GM12878 (cell line): ENCODE measurements around the gene IGSF1. TPM values are rescaled to one million over a fixed set of nuclear protein-coding genes. Genes with fewer than 3 reads are reported as not detected.

Experiments
- ATAC-seq: fragments of 200-7000 bp; cut with Tn5 transposase; 3 replicates; pipeline ENCODE4 v1.9.1; 2020; ENCODE audit warnings: mild to moderate bottlenecking, moderate library complexity
- BruUV-seq: library from RNA; stranded (reverse); fragments of 400-500 nt; replicated peaks from 2 replicates; lab custom pipeline; 2021; lab: Mats Ljungman, UMichigan
- CTCF ChIA-PET: fragments of 300-600 bp; sonication (Branson Sonifier 250); formaldehyde crosslinking; extraction: SDS; loops from one replicate; lab custom pipeline; 2021; ENCODE audit warnings: inconsistent platforms; lab: Yijun Ruan, JAX
- POLR2A ChIA-PET: fragments of 350-600 bp; formaldehyde crosslinking; extraction: SDS; loops from one replicate; lab custom pipeline; 2021; ENCODE audit warnings: inconsistent platforms; lab: Charles Lee
- RAD21 ChIA-PET: fragments of 300-600 bp; sonication (Branson Sonifier 250); formaldehyde crosslinking; loops from one replicate; lab custom pipeline; 2023; ENCODE audit warnings: antibody characterized with exemption; ENCODE audit not compliant: unreplicated experiment; lab: Charles Lee
- SMC1A ChIA-PET: fragments of 300-600 bp; sonication (Branson Sonifier 250); formaldehyde crosslinking; loops from one replicate; lab custom pipeline; 2023; ENCODE audit not compliant: unreplicated experiment, uncharacterized antibody; lab: Charles Lee
- DNase-seq: peaks from one replicate; pipeline ENCODE4 v3.0.0-alpha.2; 2011; ENCODE audit warnings: low read depth, low spot score
- FAIRE-seq: peaks from 3 replicates; lab custom pipeline; 2011; peaks lifted over from hg19 to GRCh38; lab: Jason Lieb, UNC
- H2AFZ ChIP-seq: 2 replicates; pipeline ENCODE4 v1.6.0; 2011; ENCODE audit warnings: low read depth, low read length, control low read depth; ENCODE audit not compliant: control insufficient read depth
- H3K27ac ChIP-seq: 2 replicates; pipeline ENCODE4 v1.5.1; 2011; ENCODE audit warnings: control low read depth; ENCODE audit not compliant: control insufficient read depth, insufficient read depth
- H3K27me3 ChIP-seq, 2 experiments: replicated peaks in 1 of 2; 2 replicates each; pipeline versions ENCODE4 v1.6.0 to v1.6.1; 2011; ENCODE audit warnings: low read length in 1 of 2; ENCODE audit not compliant: control insufficient read depth in 2 of 2, insufficient read depth in 2 of 2
- H3K36me3 ChIP-seq, 2 experiments: 2 replicates each; pipeline ENCODE4 v1.5.1; 2011; ENCODE audit warnings: low read length in 1 of 2; ENCODE audit not compliant: control insufficient read depth in 2 of 2, insufficient read depth in 2 of 2
- H3K4me1 ChIP-seq: 2 replicates; pipeline ENCODE4 v1.6.1; 2011; ENCODE audit warnings: mild to moderate bottlenecking, low read length, moderate library complexity, mixed read lengths; ENCODE audit not compliant: control insufficient read depth, insufficient read depth
- H3K4me2 ChIP-seq: 2 replicates; pipeline ENCODE4 v1.6.0; 2011; ENCODE audit warnings: control low read depth; ENCODE audit not compliant: control insufficient read depth, insufficient read depth
- H3K4me3 ChIP-seq: fragments of 200-600 bp; sonication (generic); 2 replicates; pipeline ENCODE4 v1.5.1; 2016
- H3K79me2 ChIP-seq: 2 replicates; pipeline ENCODE4 v1.6.0; 2011; ENCODE audit warnings: low read length; ENCODE audit not compliant: control insufficient read depth, insufficient read depth
- H3K9ac ChIP-seq: 2 replicates; pipeline ENCODE4 v1.8.0; 2011; ENCODE audit warnings: low read length, control low read depth, mixed read lengths; ENCODE audit not compliant: control insufficient read depth, insufficient read depth
- H3K9me3 ChIP-seq: replicated peaks from 3 replicates; pipeline ENCODE4 v1.5.1; 2011; ENCODE audit warnings: mild to moderate bottlenecking, low read length; ENCODE audit not compliant: control insufficient read depth, insufficient read depth
- H4K20me1 ChIP-seq: 2 replicates; pipeline ENCODE4 v1.6.0; 2011; ENCODE audit not compliant: control insufficient read depth, insufficient read depth
- ASH2L ChIP-seq: fragments of 300-600, 200-600 bp; sonication (generic); IDR thresholded peaks from 2 replicates; pipeline ENCODE4 v1.6.1; 2017; ENCODE audit warnings: low read depth, mild to moderate bottlenecking, borderline replicate concordance
- CREM ChIP-seq: IDR thresholded peaks from 2 replicates; pipeline ENCODE4 v1.6.1; 2014; ENCODE audit warnings: antibody characterized with exemption, low read depth
- NR2C1 ChIP-seq: fragments of 450-650 bp; IDR thresholded peaks from 2 replicates; pipeline ENCODE4 v1.6.1; 2017; ENCODE audit warnings: antibody characterized with exemption, mild to moderate bottlenecking, moderate library complexity
- WGBS: methylation state at CpG from one replicate; pipeline ENCODE4 v1.1.6; 2016; ENCODE audit warnings: low lambda C conversion rate; ENCODE audit not compliant: insufficient replicate concordance, insufficient coverage; ENCODE audit errors: missing lambda C conversion rate; 5-methylcytosine and 5-hydroxymethylcytosine counted together
- in situ Hi-C: fragments of 300-500 bp; cut with MboI; formaldehyde crosslinking; loops from 9 replicates; pipeline ENCODE4 v1.14.3; 2018; ENCODE audit warnings: mixed read lengths
- intact Hi-C: fragments of 100-400 bp; cut with micrococcal nuclease; formaldehyde crosslinking; loops from one replicate; pipeline ENCODE4 v1.14.2; 2022; ENCODE audit not compliant: unreplicated experiment
- polyA plus RNA-seq, 11 experiments: library from polyadenylated mRNA; depleted of rRNA in 4 of 11; unstranded in 6 of 11; stranded (reverse) in 5 of 11; fragments of >200 nt; fragmentation: Nextera tagmentation in 4 of 11; fragmentation: Illumina TruSeq in 1 of 11; extraction: Ambion mirVana in 4 of 11; extraction: Trizol in 1 of 11; gene quantifications; 1 replicate in 1 of 11; 2 replicates in 10 of 11; pipeline versions ENCODE4 v1.2.1 to v1.2.3, GENCODE V29; 2011 to 2016; ENCODE audit warnings: inconsistent platforms in 2 of 11, missing spikeins in 2 of 11, low read depth in 1 of 11
- total RNA-seq, 4 experiments: library from RNA; depleted of rRNA in 3 of 4; stranded (reverse); fragments of >200 nt in 3 of 4; fragmentation: Illumina TruSeq in 1 of 4; extraction: Trizol in 1 of 4; gene quantifications; 2 replicates each; pipeline versions ENCODE4 v1.2.1 to v1.2.3, GENCODE V29; 2013 to 2021
- TF ChIP-seq, protein P1 (sequence below): fragments of 450-650 bp; formaldehyde crosslinking; IDR thresholded peaks from 2 replicates; pipeline ENCODE4 v1.4.0; 2020; ENCODE audit warnings: mild to moderate bottlenecking, moderate library complexity
- TF ChIP-seq, protein P2 (sequence below): IDR thresholded peaks from 2 replicates; pipeline ENCODE4 v1.6.1; 2012; ENCODE audit warnings: low read depth, low read length, improper control_type of control experiment

The IGSF1 gene
- total and polyA plus RNA-seq, 10 of the 15 experiments (the other 5 are each of a cell fraction or from before 2014, with no cell fraction given), result 0.04 to 0.08 TPM; not detected in 8

DNA sequence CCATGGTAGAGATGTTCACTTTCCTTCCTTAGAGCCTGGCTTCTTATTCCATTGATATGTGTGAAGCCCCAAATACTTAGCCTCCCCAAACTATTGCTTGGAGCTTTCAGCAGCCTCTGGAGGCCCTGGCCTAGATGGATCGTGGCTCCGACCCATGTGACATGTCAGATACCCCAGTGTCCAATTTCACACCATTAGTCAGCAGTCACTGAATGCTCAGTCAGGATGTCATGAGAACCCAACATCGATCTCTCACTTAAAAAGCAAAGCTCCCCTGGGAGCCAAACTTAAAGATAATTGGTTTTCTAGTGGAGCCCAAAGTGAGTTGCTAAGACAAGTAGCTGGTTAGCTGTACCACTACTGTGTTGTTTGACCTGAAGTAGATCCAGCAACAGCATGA lies 41.6 kb upstream of the IGSF1 start:
- TF ChIP-seq, protein P1, sequence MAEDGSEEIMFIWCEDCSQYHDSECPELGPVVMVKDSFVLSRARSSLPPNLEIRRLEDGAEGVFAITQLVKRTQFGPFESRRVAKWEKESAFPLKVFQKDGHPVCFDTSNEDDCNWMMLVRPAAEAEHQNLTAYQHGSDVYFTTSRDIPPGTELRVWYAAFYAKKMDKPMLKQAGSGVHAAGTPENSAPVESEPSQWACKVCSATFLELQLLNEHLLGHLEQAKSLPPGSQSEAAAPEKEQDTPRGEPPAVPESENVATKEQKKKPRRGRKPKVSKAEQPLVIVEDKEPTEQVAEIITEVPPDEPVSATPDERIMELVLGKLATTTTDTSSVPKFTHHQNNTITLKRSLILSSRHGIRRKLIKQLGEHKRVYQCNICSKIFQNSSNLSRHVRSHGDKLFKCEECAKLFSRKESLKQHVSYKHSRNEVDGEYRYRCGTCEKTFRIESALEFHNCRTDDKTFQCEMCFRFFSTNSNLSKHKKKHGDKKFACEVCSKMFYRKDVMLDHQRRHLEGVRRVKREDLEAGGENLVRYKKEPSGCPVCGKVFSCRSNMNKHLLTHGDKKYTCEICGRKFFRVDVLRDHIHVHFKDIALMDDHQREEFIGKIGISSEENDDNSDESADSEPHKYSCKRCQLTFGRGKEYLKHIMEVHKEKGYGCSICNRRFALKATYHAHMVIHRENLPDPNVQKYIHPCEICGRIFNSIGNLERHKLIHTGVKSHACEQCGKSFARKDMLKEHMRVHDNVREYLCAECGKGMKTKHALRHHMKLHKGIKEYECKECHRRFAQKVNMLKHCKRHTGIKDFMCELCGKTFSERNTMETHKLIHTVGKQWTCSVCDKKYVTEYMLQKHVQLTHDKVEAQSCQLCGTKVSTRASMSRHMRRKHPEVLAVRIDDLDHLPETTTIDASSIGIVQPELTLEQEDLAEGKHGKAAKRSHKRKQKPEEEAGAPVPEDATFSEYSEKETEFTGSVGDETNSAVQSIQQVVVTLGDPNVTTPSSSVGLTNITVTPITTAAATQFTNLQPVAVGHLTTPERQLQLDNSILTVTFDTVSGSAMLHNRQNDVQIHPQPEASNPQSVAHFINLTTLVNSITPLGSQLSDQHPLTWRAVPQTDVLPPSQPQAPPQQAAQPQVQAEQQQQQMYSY (CRISPR knock-in tag), result no peak
- no peak for TF ChIP-seq ASH2L
- TF ChIP-seq NR2C1, result no peak
- TF ChIP-seq, protein P2, sequence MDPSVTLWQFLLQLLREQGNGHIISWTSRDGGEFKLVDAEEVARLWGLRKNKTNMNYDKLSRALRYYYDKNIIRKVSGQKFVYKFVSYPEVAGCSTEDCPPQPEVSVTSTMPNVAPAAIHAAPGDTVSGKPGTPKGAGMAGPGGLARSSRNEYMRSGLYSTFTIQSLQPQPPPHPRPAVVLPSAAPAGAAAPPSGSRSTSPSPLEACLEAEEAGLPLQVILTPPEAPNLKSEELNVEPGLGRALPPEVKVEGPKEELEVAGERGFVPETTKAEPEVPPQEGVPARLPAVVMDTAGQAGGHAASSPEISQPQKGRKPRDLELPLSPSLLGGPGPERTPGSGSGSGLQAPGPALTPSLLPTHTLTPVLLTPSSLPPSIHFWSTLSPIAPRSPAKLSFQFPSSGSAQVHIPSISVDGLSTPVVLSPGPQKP, result no peak
- TF ChIP-seq CREM, result no peak
- TF ChIP-seq, all 136 proteins: peak for 0
- in situ Hi-C loops, result no loop called here
- Histone ChIP-seq H2AFZ (no peak overlapping the region), H3K9ac (no peak overlapping the region), H4K20me1 (no peaks in the 10 kb centered on the region), H3K9me3 (no peaks in the 10 kb centered on the region), H3K27ac (no peak overlapping the region), H3K36me3 (no peaks in the 10 kb centered on the region), H3K4me2 (no peak overlapping the region), H3K27me3 (no peaks in the 10 kb centered on the region), H3K4me1 (no peaks in the 10 kb centered on the region), H3K79me2 (no peaks in the 10 kb centered on the region), H3K4me3 (no peak overlapping the region)
- ATAC-seq (no peak), FAIRE-seq (no peak), DNase-seq (no peak)
- BruUV-seq, result no TSS peak
- POLR2A ChIA-PET, result no interaction called here
- RAD21 ChIA-PET, result no interaction called here
- intact Hi-C loops, result no loop called here
- 22% methylated on average over 3 of the region's 3 CpGs for WGBS
- SMC1A ChIA-PET, result no interaction called here
- CTCF ChIA-PET, result no interaction called here
